Hepatocyte (in vitro differentiated cells): ENCODE data around the gene ETF1. TPM values are rescaled to one million over a fixed set of nuclear protein-coding genes. Genes with fewer than 3 reads are reported as not detected.

Source experiments
- DNase-seq: peaks from one replicate; pipeline ENCODE4 v3.0.0-alpha.2; 2016; ENCODE audit warnings: low spot score
- H2AFZ ChIP-seq: fragments of 200-600 bp; sonication (generic); 2 replicates; pipeline ENCODE4 v1.6.0; 2016; ENCODE audit warnings: antibody characterized with exemption, mild to moderate bottlenecking
- H3K27ac ChIP-seq: fragments of 200-600 bp; sonication (generic); 2 replicates; pipeline ENCODE4 v1.5.1; 2016; ENCODE audit warnings: mild to moderate bottlenecking
- H3K27me3 ChIP-seq: fragments of 200-600 bp; sonication (generic); 2 replicates; pipeline ENCODE4 v1.6.1; 2016
- H3K36me3 ChIP-seq: fragments of 200-600 bp; sonication (generic); replicated peaks from 2 replicates; pipeline ENCODE4 v1.5.1; 2016; ENCODE audit warnings: low read depth; ENCODE audit not compliant: insufficient read depth
- H3K4me1 ChIP-seq: fragments of 200-600 bp; sonication (generic); 2 replicates; pipeline ENCODE4 v1.5.1; 2016; ENCODE audit warnings: mild to moderate bottlenecking, moderate library complexity; ENCODE audit not compliant: insufficient read depth
- H3K4me2 ChIP-seq: fragments of 200-600 bp; sonication (generic); 2 replicates; pipeline ENCODE4 v1.6.0; 2016
- H3K4me3 ChIP-seq: fragments of 200-600 bp; sonication (generic); 2 replicates; pipeline ENCODE4 v1.5.1; 2016; ENCODE audit warnings: mild to moderate bottlenecking
- H3K79me2 ChIP-seq: fragments of 200-600 bp; sonication (generic); 2 replicates; pipeline ENCODE4 v1.6.0; 2017; ENCODE audit warnings: mild to moderate bottlenecking
- H3K9me2 ChIP-seq: fragments of 200-600 bp; sonication (generic); replicated peaks from 2 replicates; pipeline ENCODE4 v1.6.0; 2017; ENCODE audit warnings: mild to moderate bottlenecking; ENCODE audit not compliant: insufficient read depth
- H3K9me3 ChIP-seq: fragments of 200-600 bp; sonication (generic); 2 replicates; pipeline ENCODE4 v1.5.1; 2016; ENCODE audit warnings: low read depth, mild to moderate bottlenecking
- H4K20me1 ChIP-seq: fragments of 200-600 bp; sonication (generic); 2 replicates; pipeline ENCODE4 v1.6.0; 2016; ENCODE audit warnings: mild to moderate bottlenecking; ENCODE audit not compliant: insufficient read depth, poor library complexity, severe bottlenecking
- CTCF ChIP-seq: fragments of 200-600 bp; sonication (generic); IDR thresholded peaks from 2 replicates; pipeline ENCODE4 v1.5.1; 2016; ENCODE audit warnings: antibody characterized with exemption, mild to moderate bottlenecking; ENCODE audit not compliant: poor library complexity
- EZH2 ChIP-seq: fragments of 200-600 bp; sonication (generic); IDR thresholded peaks from 2 replicates; pipeline ENCODE4 v1.6.1; 2016; ENCODE audit warnings: antibody characterized with exemption, mild to moderate bottlenecking, borderline replicate concordance
- EZH2phosphoT487 ChIP-seq: fragments of 200-600 bp; sonication (generic); IDR thresholded peaks from one replicate; pipeline ENCODE4 v1.6.1; 2018; ENCODE audit warnings: antibody characterized with exemption, mild to moderate bottlenecking, low read depth, moderate library complexity; ENCODE audit not compliant: unreplicated experiment, severe bottlenecking
- WGBS: methylation state at CpG from one replicate; pipeline ENCODE4 v1.1.6; 2016; ENCODE audit warnings: low lambda C conversion rate; ENCODE audit errors: missing lambda C conversion rate; 5-methylcytosine and 5-hydroxymethylcytosine counted together
- polyA plus RNA-seq: library from polyadenylated mRNA; unstranded; fragments of >200 nt; fragmentation: Nextera tagmentation; extraction: Ambion mirVana; gene quantifications from 2 replicates; pipeline ENCODE4 v1.2.1, GENCODE V29; 2016
- total RNA-seq: library from RNA; depleted of rRNA; stranded (reverse); fragments of >200 nt; gene quantifications from 2 replicates; pipeline ENCODE4 v1.2.3, GENCODE V29; 2014

ETF1 gene
- total and polyA plus RNA-seq, 2 experiments from 2014 or later = 42.6 to 93.3 TPM

- H4K20me1 ChIP-seq = peaks cover 56% of the 10 kb centered on the region
- H3K27me3 ChIP-seq = no peaks in the 10 kb centered on the region
- H3K4me1 ChIP-seq = peaks cover 3% of the 10 kb centered on the region
- no peak overlapping the region for H3K4me3 ChIP-seq
- no peak for DNase-seq
- H3K9me3 ChIP-seq = no peaks in the 10 kb centered on the region
- H2AFZ ChIP-seq = no peak overlapping the region
- peaks cover 90% of the 10 kb centered on the region for H3K79me2 ChIP-seq
- TF ChIP-seq EZH2 (no peak), CTCF (no peak), EZH2phosphoT487 (no peak)
- no peaks in the 10 kb centered on the region for H3K36me3 ChIP-seq
- no peak overlapping the region for H3K27ac ChIP-seq
- H3K9me2 ChIP-seq = no peaks in the 10 kb centered on the region
- 83% methylated on average over 5 of the region's 5 CpGs for WGBS
- H3K4me2 ChIP-seq = no peak overlapping the region
Measured at GRCh38 chr5:138523406-138523805, 19.6 kb downstream of the ETF1 start.

- Histone ChIP-seq H3K79me2 (peaks cover 84% of the 10 kb centered on the region), H3K9me2 (no peaks in the 10 kb centered on the region)
Measured at GRCh38 chr5:138520971-138521370, 22.1 kb downstream of the ETF1 start.

DNA sequence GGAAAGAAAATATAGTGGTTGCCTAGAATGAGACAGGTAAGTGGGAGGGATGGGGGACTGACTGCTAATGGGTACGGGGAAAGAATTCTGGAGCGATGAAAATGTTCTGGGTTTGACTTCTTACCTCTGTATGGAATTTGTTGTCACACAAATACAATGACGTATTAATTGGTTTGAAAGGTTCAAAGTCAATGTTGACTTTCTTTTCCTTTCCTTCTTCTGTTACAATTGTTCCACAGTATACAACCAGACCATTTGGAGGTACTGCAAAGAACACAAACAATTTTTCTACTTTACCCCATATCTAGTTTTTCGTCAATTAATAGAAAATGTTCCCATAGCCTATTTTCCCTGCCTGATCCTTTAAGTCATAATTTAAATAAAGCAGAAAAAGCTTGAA is 25.6 kb downstream of the ETF1 start:
- no peak for TF ChIP-seq EZH2
- TF ChIP-seq CTCF = no peak
- no peak for TF ChIP-seq EZH2phosphoT487
- H3K4me1 ChIP-seq = no peaks in the 10 kb centered on the region
- H3K9me3 ChIP-seq = no peaks in the 10 kb centered on the region
- no peak overlapping the region for H3K4me3 ChIP-seq
- H3K27ac ChIP-seq = no peak overlapping the region
- 94% methylated on average over 4 of the region's 4 CpGs for WGBS
- no peak overlapping the region for H3K4me2 ChIP-seq
- peaks cover 53% of the 10 kb centered on the region for H3K79me2 ChIP-seq
- H3K27me3 ChIP-seq = no peaks in the 10 kb centered on the region
- H3K9me2 ChIP-seq = no peaks in the 10 kb centered on the region
- H2AFZ ChIP-seq = no peak overlapping the region
- peaks cover 23% of the 10 kb centered on the region for H4K20me1 ChIP-seq
- no peak for DNase-seq
- H3K36me3 ChIP-seq = peaks cover 5% of the 10 kb centered on the region

More at GRCh38 chr5:138520971-138521370, 22.1 kb downstream of the ETF1 start:
- Histone ChIP-seq H3K9me3 (no peaks in the 10 kb centered on the region), H3K27me3 (no peaks in the 10 kb centered on the region), H2AFZ (no peak overlapping the region), H4K20me1 (peaks cover 35% of the 10 kb centered on the region), H3K4me1 (no peaks in the 10 kb centered on the region), H3K36me3 (peaks cover 5% of the 10 kb centered on the region), H3K27ac (no peak overlapping the region), H3K4me2 (no peak overlapping the region), H3K4me3 (no peak overlapping the region)
- 97% methylated on average over 1 of the region's 1 CpG for WGBS
- no peak for TF ChIP-seq EZH2phosphoT487
- TF ChIP-seq CTCF = no peak
- DNase-seq = no peak
